ENCODE data around the gene TMEM235. TPM values are rescaled to one million over a fixed set of nuclear protein-coding genes. Genes with fewer than 3 reads are reported as not detected.
A peak's percentile ranks its signal among the peaks of the same experiment; 100 is the strongest.

The TMEM235 gene
- total RNA-seq, 6 experiments from 2014 or later, result not detected

GRCh38 chr17:78205124-78205775 is 26.2 kb upstream of the TMEM235 start:
- peaks cover 0 to 2% (median 0%) of the 10 kb centered on the region in 4 donors for H3K4me1 ChIP-seq
- peaks cover 0 to 44% (median 23%) of the 10 kb centered on the region in 4 donors for H3K36me3 ChIP-seq
- 17% methylated on average over 1 of the region's 17 CpGs for WGBS (ENCODE audit: insufficient coverage, low coverage, low lambda C conversion rate, missing lambda C conversion rate)
- no peak for DNase-seq
- H3K27ac ChIP-seq, result no peak overlapping the region
- TF ChIP-seq, protein P1, sequence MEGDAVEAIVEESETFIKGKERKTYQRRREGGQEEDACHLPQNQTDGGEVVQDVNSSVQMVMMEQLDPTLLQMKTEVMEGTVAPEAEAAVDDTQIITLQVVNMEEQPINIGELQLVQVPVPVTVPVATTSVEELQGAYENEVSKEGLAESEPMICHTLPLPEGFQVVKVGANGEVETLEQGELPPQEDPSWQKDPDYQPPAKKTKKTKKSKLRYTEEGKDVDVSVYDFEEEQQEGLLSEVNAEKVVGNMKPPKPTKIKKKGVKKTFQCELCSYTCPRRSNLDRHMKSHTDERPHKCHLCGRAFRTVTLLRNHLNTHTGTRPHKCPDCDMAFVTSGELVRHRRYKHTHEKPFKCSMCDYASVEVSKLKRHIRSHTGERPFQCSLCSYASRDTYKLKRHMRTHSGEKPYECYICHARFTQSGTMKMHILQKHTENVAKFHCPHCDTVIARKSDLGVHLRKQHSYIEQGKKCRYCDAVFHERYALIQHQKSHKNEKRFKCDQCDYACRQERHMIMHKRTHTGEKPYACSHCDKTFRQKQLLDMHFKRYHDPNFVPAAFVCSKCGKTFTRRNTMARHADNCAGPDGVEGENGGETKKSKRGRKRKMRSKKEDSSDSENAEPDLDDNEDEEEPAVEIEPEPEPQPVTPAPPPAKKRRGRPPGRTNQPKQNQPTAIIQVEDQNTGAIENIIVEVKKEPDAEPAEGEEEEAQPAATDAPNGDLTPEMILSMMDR (IDR thresholded peaks at IDR 0.05), result no peak
- no peak for TF ChIP-seq POLR2A (IDR thresholded peaks at IDR 0.05)
- ATAC-seq, result peak in 2 of 4 donors; percentile 14 to 31
- no peak overlapping the region for H3K4me3 ChIP-seq
- intact Hi-C loops (cut with DNase I), result no loop called here
- H3K27me3 ChIP-seq, result no peaks in the 10 kb centered on the region
- H3K9me3 ChIP-seq, result no peaks in the 10 kb centered on the region

DNA sequence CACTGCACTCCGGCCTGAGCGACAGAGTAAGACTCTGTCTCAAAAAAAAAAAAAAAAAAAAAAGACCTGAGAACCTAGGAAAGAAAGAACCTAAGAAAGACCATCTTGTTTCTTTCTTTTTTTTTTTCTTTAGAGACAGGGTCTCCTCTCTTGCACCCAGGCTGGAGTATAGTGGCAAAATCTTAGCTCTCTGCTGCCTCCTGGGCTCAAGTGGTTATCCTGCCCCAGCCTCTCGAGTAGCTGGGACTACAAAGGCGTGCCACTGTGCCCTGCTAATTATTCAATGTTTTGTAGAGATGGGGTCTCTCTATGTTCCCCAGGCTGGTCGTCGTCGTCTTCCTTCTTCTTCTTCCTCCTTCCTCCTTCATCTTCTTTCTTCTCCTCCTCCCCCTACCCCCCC is 25.1 kb upstream of the TMEM235 start:
- DNase-seq (no peak), ATAC-seq (no peak)
- TF ChIP-seq, protein P1 (IDR thresholded peaks at IDR 0.05), result no peak
- TF ChIP-seq POLR2A (IDR thresholded peaks at IDR 0.05), result no peak
- no peaks in the 10 kb centered on the region for H3K4me1 ChIP-seq
- H3K9me3 ChIP-seq, result no peaks in the 10 kb centered on the region
- peaks cover 0 to 44% (median 23%) of the 10 kb centered on the region in 4 donors for H3K36me3 ChIP-seq
- H3K27me3 ChIP-seq, result no peaks in the 10 kb centered on the region
- no peak overlapping the region for H3K27ac ChIP-seq
- intact Hi-C loops (cut with DNase I), result no loop called here
- H3K4me3 ChIP-seq, result no peak overlapping the region
- WGBS (ENCODE audit: insufficient coverage, low coverage, low lambda C conversion rate, missing lambda C conversion rate), result 57% methylated on average over 3 of the region's 7 CpGs

DNA sequence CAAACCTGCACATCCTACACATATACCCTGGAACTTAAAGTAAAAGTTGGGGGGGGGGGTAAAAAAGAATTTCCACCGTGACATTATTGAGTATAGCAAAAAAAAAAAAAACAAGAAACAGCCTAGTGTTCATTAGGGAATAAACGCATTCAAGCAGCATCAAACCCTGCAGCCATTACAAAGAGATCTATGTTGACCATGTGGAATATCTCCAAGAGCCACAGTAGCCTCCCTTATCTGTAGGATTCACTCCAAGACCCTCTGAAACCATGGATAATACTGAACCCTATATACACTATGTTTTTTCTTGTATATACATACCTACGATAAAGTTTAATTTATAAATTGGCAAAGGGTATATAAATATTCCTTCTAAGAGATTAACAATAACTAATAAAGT is 22.9 kb upstream of the TMEM235 start:
- no peaks in the 10 kb centered on the region for H3K9me3 ChIP-seq
- DNase-seq (no peak), ATAC-seq (no peak)
- intact Hi-C loops (cut with DNase I), result no loop called here
- no peak overlapping the region for H3K27ac ChIP-seq
- H3K4me3 ChIP-seq, result no peak overlapping the region
- H3K4me1 ChIP-seq, result no peaks in the 10 kb centered on the region
- H3K36me3 ChIP-seq, result peaks cover 0 to 34% (median 15%) of the 10 kb centered on the region in 4 donors
- no peaks in the 10 kb centered on the region for H3K27me3 ChIP-seq
- 51% methylated on average over 3 of the region's 3 CpGs for WGBS (ENCODE audit: insufficient coverage, low coverage, low lambda C conversion rate, missing lambda C conversion rate)
- TF ChIP-seq, protein P1 (IDR thresholded peaks at IDR 0.05), result no peak
- TF ChIP-seq POLR2A (IDR thresholded peaks at IDR 0.05), result no peak

GRCh38 chr17:78210111-78210510 is 21.3 kb upstream of the TMEM235 start:
- Histone ChIP-seq H3K27ac (no peak overlapping the region), H3K9me3 (no peaks in the 10 kb centered on the region), H3K36me3 (peaks cover 0 to 18% (median 6%) of the 10 kb centered on the region in 4 donors), H3K27me3 (no peaks in the 10 kb centered on the region), H3K4me3 (no peak overlapping the region), H3K4me1 (peaks cover 0 to 4% (median 0%) of the 10 kb centered on the region in 4 donors)
- ATAC-seq (no peak), DNase-seq (no peak)
- TF ChIP-seq, protein P1 (IDR thresholded peaks at IDR 0.05), result no peak
- TF ChIP-seq POLR2A (IDR thresholded peaks at IDR 0.05), result no peak
- WGBS (ENCODE audit: insufficient coverage, low coverage, low lambda C conversion rate, missing lambda C conversion rate), result 73% methylated on average over 5 of the region's 10 CpGs
- intact Hi-C loops (cut with DNase I), result no loop called here
